Measurements from ENCODE around the gene NEURL2.

The NEURL2 gene

DNA sequence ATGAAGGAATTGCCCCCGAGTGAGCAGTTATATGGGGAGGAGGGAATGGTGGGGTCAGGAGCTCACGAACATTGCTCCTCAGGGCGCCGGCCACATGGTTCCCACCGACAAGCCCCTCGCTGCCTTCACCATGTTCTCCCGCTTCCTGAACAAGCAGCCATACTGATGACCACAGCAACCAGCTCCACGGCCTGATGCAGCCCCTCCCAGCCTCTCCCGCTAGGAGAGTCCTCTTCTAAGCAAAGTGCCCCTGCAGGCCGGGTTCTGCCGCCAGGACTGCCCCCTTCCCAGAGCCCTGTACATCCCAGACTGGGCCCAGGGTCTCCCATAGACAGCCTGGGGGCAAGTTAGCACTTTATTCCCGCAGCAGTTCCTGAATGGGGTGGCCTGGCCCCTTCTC is 7.3 kb upstream of the NEURL2 start:
- Histone ChIP-seq H3K4me3 (ENCODE audit: insufficient read depth, low read depth, low read length, poor library complexity, severe bottlenecking) (no peak overlapping the region), H3K9me3 (ENCODE audit: control insufficient read depth, low read length) (no peaks in the 10 kb centered on the region), H3K36me3 (ENCODE audit: control insufficient read depth, insufficient read depth, low read length) (peaks cover 30% of the 10 kb centered on the region), H3K27ac (ENCODE audit: insufficient read depth, low read length, poor library complexity, severe bottlenecking) (no peak overlapping the region), H3K4me1 (ENCODE audit: control insufficient read depth, insufficient read depth, low read length, poor library complexity, severe bottlenecking) (no peaks in the 10 kb centered on the region), H3K27me3 (replicated peaks; ENCODE audit: control insufficient read depth, insufficient read depth, low read length, poor library complexity, severe bottlenecking) (no peaks in the 10 kb centered on the region)
- DNase-seq, result no peak

DNA sequence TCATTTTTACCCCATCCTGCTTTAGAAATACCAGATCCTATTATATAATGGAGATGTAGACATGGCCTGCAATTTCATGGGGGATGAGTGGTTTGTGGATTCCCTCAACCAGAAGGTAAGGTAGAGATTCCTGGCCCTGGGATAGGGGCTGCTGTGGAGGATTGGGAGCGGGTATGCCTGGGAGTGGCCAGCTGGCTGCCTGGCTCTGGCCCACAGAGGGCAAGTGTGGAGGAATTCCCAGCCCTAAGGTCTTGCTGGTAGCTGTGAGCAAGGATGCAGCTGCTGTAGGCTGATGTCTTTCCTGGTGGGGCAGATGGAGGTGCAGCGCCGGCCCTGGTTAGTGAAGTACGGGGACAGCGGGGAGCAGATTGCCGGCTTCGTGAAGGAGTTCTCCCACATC is 6.7 kb upstream of the NEURL2 start:
- Histone ChIP-seq H3K27me3 (replicated peaks; ENCODE audit: control insufficient read depth, insufficient read depth, low read length, poor library complexity, severe bottlenecking) (no peaks in the 10 kb centered on the region), H3K4me3 (ENCODE audit: insufficient read depth, low read depth, low read length, poor library complexity, severe bottlenecking) (no peak overlapping the region), H3K27ac (ENCODE audit: insufficient read depth, low read length, poor library complexity, severe bottlenecking) (no peak overlapping the region), H3K4me1 (ENCODE audit: control insufficient read depth, insufficient read depth, low read length, poor library complexity, severe bottlenecking) (no peaks in the 10 kb centered on the region), H3K9me3 (ENCODE audit: control insufficient read depth, low read length) (no peaks in the 10 kb centered on the region), H3K36me3 (ENCODE audit: control insufficient read depth, insufficient read depth, low read length) (peaks cover 30% of the 10 kb centered on the region)
- DNase-seq, result no peak

DNA sequence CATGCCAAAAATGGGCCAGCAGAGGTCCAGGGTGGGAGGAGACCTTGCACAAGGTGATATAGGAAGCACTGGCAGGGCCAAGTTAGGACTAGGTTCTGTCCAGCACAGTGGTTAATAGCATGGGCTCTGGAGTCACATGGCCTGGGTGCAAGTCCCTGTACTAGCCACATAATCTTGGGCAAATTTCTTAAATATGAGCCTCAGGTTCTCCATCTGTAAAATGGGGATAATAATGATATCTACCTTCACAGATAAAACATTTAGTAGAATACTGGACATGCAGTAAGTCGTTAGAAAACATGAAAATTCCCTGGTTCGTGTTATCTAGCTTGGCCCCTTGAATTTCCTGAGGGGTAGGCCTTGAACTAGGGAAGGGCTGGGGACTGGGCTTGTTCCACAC is 6.3 kb upstream of the NEURL2 start:
- no peaks in the 10 kb centered on the region for H3K27me3 ChIP-seq (replicated peaks; ENCODE audit: control insufficient read depth, insufficient read depth, low read length, poor library complexity, severe bottlenecking)
- no peak for DNase-seq
- no peak overlapping the region for H3K4me3 ChIP-seq (ENCODE audit: insufficient read depth, low read depth, low read length, poor library complexity, severe bottlenecking)
- H3K4me1 ChIP-seq (ENCODE audit: control insufficient read depth, insufficient read depth, low read length, poor library complexity, severe bottlenecking), result peaks cover 1% of the 10 kb centered on the region
- H3K9me3 ChIP-seq (ENCODE audit: control insufficient read depth, low read length), result no peaks in the 10 kb centered on the region
- no peak overlapping the region for H3K27ac ChIP-seq (ENCODE audit: insufficient read depth, low read length, poor library complexity, severe bottlenecking)
- H3K36me3 ChIP-seq (ENCODE audit: control insufficient read depth, insufficient read depth, low read length), result peaks cover 30% of the 10 kb centered on the region

DNA sequence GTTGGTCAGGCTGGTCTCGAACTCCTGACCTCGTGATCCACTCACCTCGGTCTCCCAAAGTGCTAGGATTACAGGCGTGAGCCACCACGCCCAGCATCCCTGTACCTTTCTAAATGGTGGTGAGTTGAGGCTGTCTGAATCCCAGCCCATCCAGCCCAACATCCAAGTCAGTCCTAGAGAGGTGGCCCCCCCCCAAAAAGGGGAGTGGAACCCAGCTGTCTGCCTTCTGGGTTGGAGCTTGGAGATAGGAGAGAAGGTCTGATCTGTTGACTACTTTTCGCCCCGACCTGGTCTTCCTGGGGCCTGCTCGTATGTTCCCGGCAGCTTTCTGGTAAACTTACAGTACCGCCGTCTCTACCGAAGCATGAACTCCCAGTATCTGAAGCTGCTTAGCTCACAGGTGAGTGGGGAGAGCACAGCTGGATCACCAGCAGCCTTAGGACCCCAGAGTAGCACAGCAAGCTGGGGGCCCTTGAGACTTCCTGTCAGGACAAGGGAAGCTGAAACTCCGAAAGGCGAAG is 5.7 kb upstream of the NEURL2 start:
- H3K36me3 ChIP-seq (ENCODE audit: control insufficient read depth, insufficient read depth, low read length), result peaks cover 30% of the 10 kb centered on the region
- no peak for DNase-seq
- H3K27me3 ChIP-seq (replicated peaks; ENCODE audit: control insufficient read depth, insufficient read depth, low read length, poor library complexity, severe bottlenecking), result no peaks in the 10 kb centered on the region
- H3K27ac ChIP-seq (ENCODE audit: insufficient read depth, low read length, poor library complexity, severe bottlenecking), result no peak overlapping the region
- no peak overlapping the region for H3K4me3 ChIP-seq (ENCODE audit: insufficient read depth, low read depth, low read length, poor library complexity, severe bottlenecking)
- H3K4me1 ChIP-seq (ENCODE audit: control insufficient read depth, insufficient read depth, low read length, poor library complexity, severe bottlenecking), result peaks cover 7% of the 10 kb centered on the region
- no peaks in the 10 kb centered on the region for H3K9me3 ChIP-seq (ENCODE audit: control insufficient read depth, low read length)

DNA sequence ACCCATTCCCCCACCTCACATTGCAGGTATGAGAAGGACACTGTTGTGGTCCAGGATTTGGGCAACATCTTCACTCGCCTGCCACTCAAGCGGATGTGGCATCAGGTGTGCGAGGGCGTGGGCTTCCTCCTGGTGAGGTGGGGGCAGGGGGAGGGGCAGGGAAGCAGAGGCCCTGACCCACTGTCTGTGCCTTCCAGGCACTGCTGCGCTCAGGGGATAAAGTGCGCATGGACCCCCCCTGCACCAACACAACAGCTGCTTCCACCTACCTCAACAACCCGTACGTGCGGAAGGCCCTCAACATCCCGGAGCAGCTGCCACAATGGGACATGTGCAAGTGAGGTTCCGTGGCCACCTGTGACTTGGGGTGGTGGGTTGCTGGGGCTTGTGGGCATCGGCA is 3.8 kb upstream of the NEURL2 start:
- Histone ChIP-seq H3K4me3 (ENCODE audit: insufficient read depth, low read depth, low read length, poor library complexity, severe bottlenecking) (no peak overlapping the region), H3K27me3 (replicated peaks; ENCODE audit: control insufficient read depth, insufficient read depth, low read length, poor library complexity, severe bottlenecking) (no peaks in the 10 kb centered on the region), H3K9me3 (ENCODE audit: control insufficient read depth, low read length) (no peaks in the 10 kb centered on the region), H3K27ac (ENCODE audit: insufficient read depth, low read length, poor library complexity, severe bottlenecking) (no peak overlapping the region), H3K36me3 (ENCODE audit: control insufficient read depth, insufficient read depth, low read length) (peaks cover 30% of the 10 kb centered on the region), H3K4me1 (ENCODE audit: control insufficient read depth, insufficient read depth, low read length, poor library complexity, severe bottlenecking) (peaks cover 14% of the 10 kb centered on the region)
- DNase-seq, result no peak

DNA sequence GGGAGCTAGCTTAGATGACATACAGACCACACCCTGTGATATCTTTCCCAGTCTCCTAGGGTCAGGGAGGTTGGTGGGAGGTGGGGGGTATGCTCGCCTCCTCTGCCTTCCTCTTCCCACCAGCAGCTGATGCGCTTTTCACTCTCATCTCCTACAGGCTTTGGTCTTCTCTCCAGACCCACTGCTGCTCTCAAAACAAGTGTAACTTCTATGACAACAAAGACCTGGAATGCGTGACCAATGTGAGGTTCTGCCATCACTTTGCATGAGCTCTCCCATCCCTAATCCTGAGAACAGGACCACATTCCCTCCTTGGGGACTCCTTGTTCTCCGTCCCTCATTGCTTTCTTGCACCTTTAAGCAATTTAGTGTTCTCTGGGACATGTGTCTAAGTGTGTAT is 2.8 kb upstream of the NEURL2 start:
- Histone ChIP-seq H3K36me3 (ENCODE audit: control insufficient read depth, insufficient read depth, low read length) (peaks cover 27% of the 10 kb centered on the region), H3K27ac (ENCODE audit: insufficient read depth, low read length, poor library complexity, severe bottlenecking) (no peak overlapping the region), H3K9me3 (ENCODE audit: control insufficient read depth, low read length) (no peaks in the 10 kb centered on the region), H3K4me1 (ENCODE audit: control insufficient read depth, insufficient read depth, low read length, poor library complexity, severe bottlenecking) (peaks cover 14% of the 10 kb centered on the region), H3K27me3 (replicated peaks; ENCODE audit: control insufficient read depth, insufficient read depth, low read length, poor library complexity, severe bottlenecking) (no peaks in the 10 kb centered on the region), H3K4me3 (ENCODE audit: insufficient read depth, low read depth, low read length, poor library complexity, severe bottlenecking) (no peak overlapping the region)
- DNase-seq, result no peak

DNA sequence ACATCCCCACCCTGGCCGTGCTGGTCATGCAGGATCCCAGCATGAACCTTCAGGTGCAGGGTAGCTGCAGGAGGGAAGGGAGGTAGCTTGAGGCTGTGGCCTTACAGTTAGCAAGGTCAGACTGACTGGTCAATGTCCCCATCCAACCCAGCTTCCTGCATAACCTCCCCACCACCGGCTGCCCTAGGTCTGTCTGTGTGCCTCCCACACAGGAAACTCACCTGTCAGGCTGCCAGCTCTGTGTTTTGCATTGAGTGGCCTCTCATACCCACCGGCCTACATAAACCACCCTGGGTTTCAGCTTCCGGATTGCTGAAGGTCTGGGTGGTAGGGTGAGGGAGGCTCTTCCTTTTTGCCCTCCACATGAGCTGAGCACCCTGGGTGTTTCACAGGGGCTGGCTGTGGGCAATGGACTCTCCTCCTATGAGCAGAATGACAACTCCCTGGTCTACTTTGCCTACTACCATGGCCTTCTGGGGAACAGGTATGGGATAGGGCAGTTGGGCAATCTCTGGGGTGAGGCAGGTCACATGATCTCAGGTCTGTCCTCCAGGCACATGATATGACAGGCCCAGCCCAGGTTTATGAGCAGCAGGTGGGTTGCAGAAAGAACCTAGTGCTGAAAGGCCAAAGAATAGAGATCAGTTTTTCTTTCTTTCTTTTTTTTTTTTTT is 2.0 kb upstream of the NEURL2 start:
- no peak overlapping the region for H3K4me3 ChIP-seq (ENCODE audit: insufficient read depth, low read depth, low read length, poor library complexity, severe bottlenecking)
- peaks cover 14% of the 10 kb centered on the region for H3K4me1 ChIP-seq (ENCODE audit: control insufficient read depth, insufficient read depth, low read length, poor library complexity, severe bottlenecking)
- peaks cover 19% of the 10 kb centered on the region for H3K36me3 ChIP-seq (ENCODE audit: control insufficient read depth, insufficient read depth, low read length)
- H3K27me3 ChIP-seq (replicated peaks; ENCODE audit: control insufficient read depth, insufficient read depth, low read length, poor library complexity, severe bottlenecking), result no peaks in the 10 kb centered on the region
- DNase-seq, result no peak
- no peak overlapping the region for H3K27ac ChIP-seq (ENCODE audit: insufficient read depth, low read length, poor library complexity, severe bottlenecking)
- no peaks in the 10 kb centered on the region for H3K9me3 ChIP-seq (ENCODE audit: control insufficient read depth, low read length)

DNA sequence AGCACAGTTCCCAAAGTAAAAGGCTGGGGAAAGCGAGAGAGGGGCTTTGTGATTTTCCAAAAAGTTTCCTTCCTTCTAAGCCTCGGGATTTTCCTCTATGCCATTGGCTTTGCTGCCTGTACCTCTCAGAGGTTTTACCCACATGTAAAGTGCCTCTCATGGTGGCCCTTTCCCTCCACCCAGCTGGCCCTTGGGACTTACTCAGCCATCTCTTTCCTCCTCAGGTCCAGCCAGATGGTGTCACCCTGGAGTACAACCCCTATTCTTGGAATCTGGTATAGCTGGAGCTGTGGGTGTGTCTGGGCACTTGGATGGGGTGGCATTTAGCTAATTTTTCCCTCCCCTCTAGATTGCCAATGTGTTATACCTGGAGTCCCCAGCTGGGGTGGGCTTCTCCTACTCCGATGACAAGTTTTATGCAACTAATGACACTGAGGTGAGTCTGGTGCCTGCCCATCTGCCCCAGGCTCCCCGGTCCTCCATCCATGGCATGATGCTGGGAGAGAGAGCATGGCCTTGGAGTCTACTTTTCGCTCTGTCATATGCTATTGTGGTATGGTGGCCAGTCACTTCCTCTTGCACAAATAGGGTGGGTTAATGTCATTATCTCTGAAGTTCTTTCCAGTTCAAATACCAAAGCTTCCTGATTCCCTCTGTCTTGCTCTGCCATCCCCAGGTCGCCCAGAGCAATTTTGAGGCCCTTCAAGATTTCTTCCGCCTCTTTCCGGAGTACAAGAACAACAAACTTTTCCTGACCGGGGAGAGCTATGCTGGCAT is 1.2 kb upstream of the NEURL2 start:
- DNase-seq, result no peak
- H3K27me3 ChIP-seq (replicated peaks; ENCODE audit: control insufficient read depth, insufficient read depth, low read length, poor library complexity, severe bottlenecking), result no peaks in the 10 kb centered on the region
- H3K27ac ChIP-seq (ENCODE audit: insufficient read depth, low read length, poor library complexity, severe bottlenecking), result peak overlapping the region; percentile 63
- H3K4me3 ChIP-seq (ENCODE audit: insufficient read depth, low read depth, low read length, poor library complexity, severe bottlenecking), result peak overlapping the region; percentile 82
- H3K4me1 ChIP-seq (ENCODE audit: control insufficient read depth, insufficient read depth, low read length, poor library complexity, severe bottlenecking), result peaks cover 14% of the 10 kb centered on the region
- peaks cover 13% of the 10 kb centered on the region for H3K36me3 ChIP-seq (ENCODE audit: control insufficient read depth, insufficient read depth, low read length)
- H3K9me3 ChIP-seq (ENCODE audit: control insufficient read depth, low read length), result no peaks in the 10 kb centered on the region

DNA sequence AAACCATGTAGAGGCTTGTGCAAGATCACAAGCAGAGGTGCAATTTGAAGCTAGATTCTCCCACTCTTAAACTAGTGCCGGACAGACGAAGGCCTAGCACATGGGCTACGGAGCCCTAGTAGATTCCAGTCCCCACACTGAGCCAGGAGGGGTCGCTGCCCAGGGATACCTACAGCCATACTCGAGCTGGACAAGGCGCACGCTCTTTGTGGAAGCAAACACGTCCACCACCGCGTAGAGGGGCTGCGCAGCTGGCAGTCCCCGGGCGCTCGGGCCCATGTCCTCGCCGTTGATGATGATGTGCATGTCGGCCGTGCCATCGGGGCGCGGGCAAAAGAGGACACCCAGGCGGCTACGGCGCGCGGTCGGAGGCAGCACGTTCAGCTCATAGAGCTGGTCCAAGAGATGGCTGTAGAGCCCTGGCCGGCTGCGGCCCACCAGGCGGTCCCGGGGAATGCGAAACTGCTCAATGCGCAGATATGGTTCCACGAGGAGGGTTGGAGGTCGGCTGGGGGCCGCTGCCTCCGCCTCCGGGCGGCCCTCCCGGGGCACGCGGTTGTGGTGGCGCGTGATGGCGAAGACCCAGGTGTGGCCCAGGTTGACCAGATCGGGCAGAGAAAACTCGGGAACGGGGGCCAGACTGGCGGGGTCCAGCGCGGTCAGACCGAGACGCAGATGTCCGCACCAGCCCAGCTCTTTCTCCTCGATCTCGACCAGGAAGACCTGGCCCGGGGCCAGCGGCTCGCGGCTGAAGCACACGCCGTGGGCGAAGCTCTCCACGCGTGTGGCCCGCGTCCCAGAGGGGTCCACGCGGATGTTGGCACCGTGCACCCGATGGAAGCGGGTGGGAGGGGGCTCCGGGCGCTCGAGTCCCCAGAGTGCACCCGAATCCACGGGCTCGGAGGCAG is 677 bp downstream of the NEURL2 start:
- no peaks in the 10 kb centered on the region for H3K27me3 ChIP-seq (replicated peaks; ENCODE audit: control insufficient read depth, insufficient read depth, low read length, poor library complexity, severe bottlenecking)
- DNase-seq, result peak in 1 of 3 donors; percentile 16
- H3K4me1 ChIP-seq (ENCODE audit: control insufficient read depth, insufficient read depth, low read length, poor library complexity, severe bottlenecking), result peaks cover 15% of the 10 kb centered on the region
- H3K27ac ChIP-seq (ENCODE audit: insufficient read depth, low read length, poor library complexity, severe bottlenecking), result peak overlapping the region; percentile 63
- H3K36me3 ChIP-seq (ENCODE audit: control insufficient read depth, insufficient read depth, low read length), result peaks cover 7% of the 10 kb centered on the region
- H3K4me3 ChIP-seq (ENCODE audit: insufficient read depth, low read depth, low read length, poor library complexity, severe bottlenecking), result peak overlapping the region; percentile 82
- no peaks in the 10 kb centered on the region for H3K9me3 ChIP-seq (ENCODE audit: control insufficient read depth, low read length)

Data from effector memory CD4-positive, alpha-beta T cell (primary cell).